HEK293 (cell line): ENCODE measurements around the gene PFN3.

Source experiments
- BCL11A ChIP-seq: fragments of 450-650 bp; formaldehyde crosslinking; IDR thresholded peaks from 2 replicates; pipeline ENCODE4 v1.5.1; 2016; ENCODE audit warnings: low read depth, missing biosample characterization, missing genetic modification characterization
- MZF1 ChIP-seq: fragments of 450-650 bp; formaldehyde crosslinking; IDR thresholded peaks from 2 replicates; pipeline ENCODE4 v1.5.1; 2017; ENCODE audit warnings: missing biosample characterization, missing genetic modification characterization, borderline replicate concordance
- PRDM1 ChIP-seq: fragments of 450-650 bp; formaldehyde crosslinking; IDR thresholded peaks from 2 replicates; pipeline ENCODE4; 2016; ENCODE audit warnings: missing biosample characterization, missing genetic modification characterization
- REPIN1 ChIP-seq: fragments of 450-650 bp; formaldehyde crosslinking; IDR thresholded peaks from 2 replicates; pipeline ENCODE4 v1.5.1; 2017; ENCODE audit warnings: missing biosample characterization, missing genetic modification characterization, low read depth
- SP7 ChIP-seq: fragments of 450-650 bp; formaldehyde crosslinking; IDR thresholded peaks from 2 replicates; pipeline ENCODE4 v1.5.1; 2016; ENCODE audit warnings: missing biosample characterization, missing genetic modification characterization
- YY2 ChIP-seq: fragments of 450-650 bp; formaldehyde crosslinking; IDR thresholded peaks from 2 replicates; pipeline ENCODE4 v1.5.1; 2016; ENCODE audit warnings: missing biosample characterization, missing genetic modification characterization
- ZBTB17 ChIP-seq: fragments of 450-650 bp; formaldehyde crosslinking; IDR thresholded peaks from 2 replicates; pipeline ENCODE4 v1.5.1; 2016; ENCODE audit warnings: missing biosample characterization, missing genetic modification characterization
- ZFP37 ChIP-seq: fragments of 450-650 bp; formaldehyde crosslinking; IDR thresholded peaks from 2 replicates; pipeline ENCODE4 v1.5.1; 2016; ENCODE audit warnings: missing biosample characterization, missing genetic modification characterization
- ZNF529 ChIP-seq: fragments of 450-650 bp; formaldehyde crosslinking; IDR thresholded peaks from 2 replicates; pipeline ENCODE4 v1.5.1; 2017; ENCODE audit warnings: missing genetic modification characterization, missing biosample characterization; ENCODE audit not compliant: insufficient replicate concordance
- ZNF677 ChIP-seq: fragments of 450-650 bp; IDR thresholded peaks from 2 replicates; pipeline ENCODE4 v1.5.0; 2018; ENCODE audit warnings: missing biosample characterization, mild to moderate bottlenecking, missing genetic modification characterization, moderate library complexity
- ZNF701 ChIP-seq: fragments of 450-650 bp; formaldehyde crosslinking; IDR thresholded peaks from 2 replicates; pipeline ENCODE4 v1.5.1; 2016; ENCODE audit warnings: missing biosample characterization, missing genetic modification characterization
- ZNF792 ChIP-seq: fragments of 450-650 bp; formaldehyde crosslinking; IDR thresholded peaks from 2 replicates; pipeline ENCODE4 v1.5.1; 2016; ENCODE audit warnings: missing biosample characterization, missing genetic modification characterization
- TF ChIP-seq, protein P1 (sequence below): fragments of 450-650 bp; formaldehyde crosslinking; IDR thresholded peaks from 2 replicates; pipeline ENCODE4 v1.5.1; 2016; ENCODE audit warnings: missing biosample characterization, missing genetic modification characterization
- TF ChIP-seq, protein P2 (sequence below): fragments of 450-650 bp; formaldehyde crosslinking; IDR thresholded peaks from 2 replicates; pipeline ENCODE4 v1.5.1; 2017; ENCODE audit warnings: missing biosample characterization, missing genetic modification characterization

DNA sequence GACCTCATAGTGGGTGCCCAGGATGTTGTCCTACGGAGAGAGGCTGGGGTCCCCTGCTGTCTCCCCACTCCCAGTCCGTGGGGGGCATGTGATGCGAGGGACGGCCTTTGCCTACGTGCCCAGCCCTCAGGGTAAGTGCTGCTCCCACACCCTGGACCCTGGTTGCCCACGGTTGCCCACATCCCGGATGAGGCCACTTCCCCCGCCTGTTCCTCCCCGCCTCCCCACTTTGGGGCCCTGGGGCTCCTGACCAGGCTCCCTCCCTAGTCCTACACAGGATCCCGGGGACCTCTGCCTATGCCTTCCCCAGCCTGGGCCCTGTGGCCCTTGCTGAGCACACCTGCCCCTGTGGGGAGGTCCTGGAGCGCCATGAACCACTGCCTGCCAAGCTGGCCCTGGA, 14.7 kb downstream of the PFN3 start:
- TF ChIP-seq BCL11A: no peak
- TF ChIP-seq ZNF792 (tag by site-specific recombination): no peak
- TF ChIP-seq ZNF529 (tag by site-specific recombination): no peak
- TF ChIP-seq YY2 (tag by site-specific recombination): no peak
- no peak for TF ChIP-seq ZBTB17
- TF ChIP-seq, protein P1, sequence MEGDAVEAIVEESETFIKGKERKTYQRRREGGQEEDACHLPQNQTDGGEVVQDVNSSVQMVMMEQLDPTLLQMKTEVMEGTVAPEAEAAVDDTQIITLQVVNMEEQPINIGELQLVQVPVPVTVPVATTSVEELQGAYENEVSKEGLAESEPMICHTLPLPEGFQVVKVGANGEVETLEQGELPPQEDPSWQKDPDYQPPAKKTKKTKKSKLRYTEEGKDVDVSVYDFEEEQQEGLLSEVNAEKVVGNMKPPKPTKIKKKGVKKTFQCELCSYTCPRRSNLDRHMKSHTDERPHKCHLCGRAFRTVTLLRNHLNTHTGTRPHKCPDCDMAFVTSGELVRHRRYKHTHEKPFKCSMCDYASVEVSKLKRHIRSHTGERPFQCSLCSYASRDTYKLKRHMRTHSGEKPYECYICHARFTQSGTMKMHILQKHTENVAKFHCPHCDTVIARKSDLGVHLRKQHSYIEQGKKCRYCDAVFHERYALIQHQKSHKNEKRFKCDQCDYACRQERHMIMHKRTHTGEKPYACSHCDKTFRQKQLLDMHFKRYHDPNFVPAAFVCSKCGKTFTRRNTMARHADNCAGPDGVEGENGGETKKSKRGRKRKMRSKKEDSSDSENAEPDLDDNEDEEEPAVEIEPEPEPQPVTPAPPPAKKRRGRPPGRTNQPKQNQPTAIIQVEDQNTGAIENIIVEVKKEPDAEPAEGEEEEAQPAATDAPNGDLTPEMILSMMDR (tag by site-specific recombination): no peak
- no peak for TF ChIP-seq REPIN1 (tag by site-specific recombination)
- TF ChIP-seq SP7: no peak
- no peak for TF ChIP-seq MZF1 (tag by site-specific recombination)
- TF ChIP-seq ZFP37 (tag by site-specific recombination): no peak
- no peak for TF ChIP-seq ZNF677 (tag by site-specific recombination)
- TF ChIP-seq PRDM1 (tag by site-specific recombination): no peak
- TF ChIP-seq, protein P2, sequence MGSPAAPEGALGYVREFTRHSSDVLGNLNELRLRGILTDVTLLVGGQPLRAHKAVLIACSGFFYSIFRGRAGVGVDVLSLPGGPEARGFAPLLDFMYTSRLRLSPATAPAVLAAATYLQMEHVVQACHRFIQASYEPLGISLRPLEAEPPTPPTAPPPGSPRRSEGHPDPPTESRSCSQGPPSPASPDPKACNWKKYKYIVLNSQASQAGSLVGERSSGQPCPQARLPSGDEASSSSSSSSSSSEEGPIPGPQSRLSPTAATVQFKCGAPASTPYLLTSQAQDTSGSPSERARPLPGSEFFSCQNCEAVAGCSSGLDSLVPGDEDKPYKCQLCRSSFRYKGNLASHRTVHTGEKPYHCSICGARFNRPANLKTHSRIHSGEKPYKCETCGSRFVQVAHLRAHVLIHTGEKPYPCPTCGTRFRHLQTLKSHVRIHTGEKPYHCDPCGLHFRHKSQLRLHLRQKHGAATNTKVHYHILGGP (tag by site-specific recombination): no peak
- TF ChIP-seq ZNF701 (tag by site-specific recombination): no peak
